GM21529 (cell line): ENCODE data around the gene LAMA1.

ENCODE experiments used
- ATAC-seq: cut with Tn5 transposase; IDR thresholded peaks from one replicate; pipeline ENCODE4 v1.9.1; 2021; ENCODE audit not compliant: unreplicated experiment

The LAMA1 gene

GRCh38 chr18:7116001-7116730 is 1.4 kb downstream of the LAMA1 start:
- no peak for ATAC-seq

GRCh38 chr18:7112936-7113335 is 4.7 kb downstream of the LAMA1 start:
- no peak for ATAC-seq

GRCh38 chr18:7111134-7111533 is 6.5 kb downstream of the LAMA1 start:
- no peak for ATAC-seq

- no peak for ATAC-seq
Observed at GRCh38 chr18:7105943-7106342, 11.7 kb downstream of the LAMA1 start.

GRCh38 chr18:7105268-7105667 is 12.3 kb downstream of the LAMA1 start:
- no peak for ATAC-seq

GRCh38 chr18:7104649-7105048 is 12.9 kb downstream of the LAMA1 start:
- ATAC-seq = no peak

- no peak for ATAC-seq
Observed at GRCh38 chr18:7102131-7102530, 15.5 kb downstream of the LAMA1 start.

- no peak for ATAC-seq
Observed at GRCh38 chr18:7096838-7097237, 20.8 kb downstream of the LAMA1 start.

- ATAC-seq = no peak
Observed at GRCh38 chr18:7094427-7094826, 23.2 kb downstream of the LAMA1 start.

- no peak for ATAC-seq
Observed at GRCh38 chr18:7090771-7091170, 26.8 kb downstream of the LAMA1 start.

- no peak for ATAC-seq
Observed at GRCh38 chr18:7089369-7089768, 28.2 kb downstream of the LAMA1 start.

- ATAC-seq = no peak
Observed at GRCh38 chr18:7084080-7085065, 33.2 kb downstream of the LAMA1 start.

- ATAC-seq = no peak
Observed at GRCh38 chr18:7082671-7083070, 34.9 kb downstream of the LAMA1 start.

- ATAC-seq = no peak
Observed at GRCh38 chr18:7079231-7079630, 38.4 kb downstream of the LAMA1 start.

- ATAC-seq = no peak
Observed at GRCh38 chr18:7072593-7072992, 45.0 kb downstream of the LAMA1 start.

GRCh38 chr18:7071600-7071999 is 46.0 kb downstream of the LAMA1 start:
- ATAC-seq = no peak

- no peak for ATAC-seq
Observed at GRCh38 chr18:7070466-7070865, 47.1 kb downstream of the LAMA1 start.

GRCh38 chr18:7068871-7069590 is 48.6 kb downstream of the LAMA1 start:
- ATAC-seq = no peak

- no peak for ATAC-seq
Observed at GRCh38 chr18:7066965-7067555, 50.5 kb downstream of the LAMA1 start.

- no peak for ATAC-seq
Observed at GRCh38 chr18:7065736-7066135, 51.9 kb downstream of the LAMA1 start.

- no peak for ATAC-seq
Observed at GRCh38 chr18:7064346-7064745, 53.3 kb downstream of the LAMA1 start.
